Mesothelial cell of epicardium (in vitro differentiated cells): Measurements from ENCODE around the gene TCEAL4. TPM values are rescaled to one million over a fixed set of nuclear protein-coding genes. Genes with fewer than 3 reads are reported as not detected.

Experiments used
- DNase-seq, 2 experiments: peaks; one replicate each; pipeline ENCODE4 v3.0.0; 2021; ENCODE audit warnings: low spot score in 2 of 2; ENCODE audit not compliant: unreplicated experiment in 2 of 2
- H3K27ac Mint-ChIP-seq: 2 replicates; pipeline ENCODE4 v1.8.0; 2021; ENCODE audit warnings: mixed read lengths
- H3K27me3 Mint-ChIP-seq: 2 replicates; pipeline ENCODE4 v1.8.0; 2021; ENCODE audit warnings: low read depth, mixed read lengths
- H3K36me3 Mint-ChIP-seq: 2 replicates; pipeline ENCODE4 v1.8.0; 2021; ENCODE audit warnings: mixed read lengths
- H3K4me1 Mint-ChIP-seq: 2 replicates; pipeline ENCODE4 v1.8.0; 2021; ENCODE audit warnings: mixed read lengths
- H3K4me3 Mint-ChIP-seq: 2 replicates; pipeline ENCODE4 v1.8.0; 2021; ENCODE audit warnings: mild to moderate bottlenecking, moderate library complexity, mixed read lengths
- H3K9me3 Mint-ChIP-seq: 2 replicates; pipeline ENCODE4 v1.8.0; 2021; ENCODE audit warnings: mixed read lengths
- CTCF ChIP-seq: fragments of 200-600 bp; sonication (generic); IDR thresholded peaks from one replicate; pipeline ENCODE4 v1.5.0; 2021; ENCODE audit warnings: antibody characterized with exemption; ENCODE audit not compliant: unreplicated experiment
- total RNA-seq: library from RNA; stranded (reverse); gene quantifications from 3 replicates; pipeline ENCODE4 v1.2.1, GENCODE V29; 2021

TCEAL4 gene
- total RNA-seq, 1 donor from 2014 or later: 59.8 TPM

DNA sequence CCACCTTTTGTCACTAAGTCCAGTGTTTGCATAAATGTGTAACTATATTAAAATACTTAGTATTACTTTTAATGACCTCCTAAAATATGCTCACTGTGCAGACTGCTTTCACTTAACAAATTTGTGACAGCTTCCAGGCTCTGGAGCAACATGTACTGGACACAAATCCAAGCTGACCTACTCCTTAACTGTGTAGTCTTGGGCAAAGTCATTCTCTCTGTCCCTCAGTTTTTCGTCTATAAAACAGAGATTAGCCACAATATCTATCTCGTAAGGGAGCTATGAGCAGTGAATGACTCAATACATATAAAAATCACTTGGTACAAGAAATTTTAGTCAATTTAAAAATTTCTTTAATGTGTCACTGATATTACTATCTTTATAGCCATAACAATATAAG is 45.6 kb upstream of the TCEAL4 start:
- H3K9me3 Mint-ChIP-seq: no peaks in the 10 kb centered on the region
- no peak for TF ChIP-seq CTCF
- H3K27ac Mint-ChIP-seq: no peak overlapping the region
- no peak overlapping the region for H3K4me3 Mint-ChIP-seq
- H3K27me3 Mint-ChIP-seq: no peaks in the 10 kb centered on the region
- H3K4me1 Mint-ChIP-seq: peaks cover 6% of the 10 kb centered on the region
- no peak for DNase-seq
- H3K36me3 Mint-ChIP-seq: no peaks in the 10 kb centered on the region

DNA sequence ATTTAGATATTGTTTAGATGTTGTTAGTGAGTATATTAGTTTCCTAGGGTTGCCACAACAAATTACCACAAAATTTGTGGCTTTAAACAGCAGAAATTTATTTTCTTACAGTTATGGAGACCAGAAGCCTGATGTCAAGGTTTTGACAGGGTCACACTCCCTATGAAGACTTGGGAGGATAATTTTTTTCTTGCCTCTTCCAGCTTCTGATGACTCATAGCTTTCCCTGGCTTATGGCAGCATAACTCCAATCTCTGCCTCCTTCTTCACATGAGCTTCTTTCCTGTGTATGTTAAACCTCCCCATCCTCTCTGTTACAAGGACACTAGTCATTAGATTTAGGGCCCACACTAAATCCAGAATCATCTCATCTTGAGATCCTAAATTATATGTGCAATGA is 45.2 kb upstream of the TCEAL4 start:
- Mint-ChIP-seq H3K4me3 (no peak overlapping the region), H3K27ac (no peak overlapping the region), H3K27me3 (no peaks in the 10 kb centered on the region), H3K36me3 (no peaks in the 10 kb centered on the region), H3K4me1 (peaks cover 6% of the 10 kb centered on the region), H3K9me3 (peaks cover under 1% of the 10 kb centered on the region)
- no peak for TF ChIP-seq CTCF
- no peak for DNase-seq

GRCh38 chrX:103549916-103550315 is 35.4 kb upstream of the TCEAL4 start:
- Mint-ChIP-seq H3K4me1 (peaks cover 5% of the 10 kb centered on the region), H3K36me3 (peaks cover 7% of the 10 kb centered on the region), H3K4me3 (no peak overlapping the region), H3K27ac (no peak overlapping the region), H3K27me3 (no peaks in the 10 kb centered on the region), H3K9me3 (peaks cover 29% of the 10 kb centered on the region)
- no peak for TF ChIP-seq CTCF
- DNase-seq: no peak

DNA sequence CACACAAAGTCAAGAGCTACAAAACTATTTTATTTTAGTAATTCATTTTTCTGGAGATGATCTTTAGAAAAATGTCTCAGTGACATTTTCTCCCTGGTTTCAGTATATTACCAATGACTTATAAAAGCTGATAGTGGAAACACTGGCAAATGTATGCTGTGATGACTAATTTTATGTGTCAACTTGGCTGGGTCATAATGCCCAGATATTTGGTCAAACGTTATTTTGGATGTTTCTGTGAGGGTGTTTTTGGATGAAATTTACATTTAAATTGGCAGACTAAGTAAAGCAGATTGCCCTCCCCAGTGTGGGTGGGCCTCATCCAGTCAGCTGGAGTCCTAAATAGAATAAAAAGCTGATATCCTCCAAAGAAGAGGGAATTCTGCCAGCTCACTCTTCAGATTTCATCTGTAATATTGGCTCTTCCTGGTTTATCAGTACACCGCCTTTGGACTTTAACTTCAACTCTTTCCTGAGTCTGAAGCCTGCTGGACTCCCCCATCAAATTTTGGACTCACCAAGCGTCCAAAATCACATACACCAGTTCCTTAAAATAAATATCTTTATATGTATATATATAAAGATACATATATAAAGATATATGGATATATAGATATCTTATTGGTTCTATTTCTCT is 34.8 kb upstream of the TCEAL4 start:
- H3K27me3 Mint-ChIP-seq: no peaks in the 10 kb centered on the region
- TF ChIP-seq CTCF: no peak
- H3K4me1 Mint-ChIP-seq: peaks cover 5% of the 10 kb centered on the region
- H3K9me3 Mint-ChIP-seq: peaks cover 25% of the 10 kb centered on the region
- no peak for DNase-seq
- peaks cover 7% of the 10 kb centered on the region for H3K36me3 Mint-ChIP-seq
- H3K4me3 Mint-ChIP-seq: no peak overlapping the region
- H3K27ac Mint-ChIP-seq: no peak overlapping the region

- DNase-seq: no peak
- Mint-ChIP-seq H3K27ac (no peak overlapping the region), H3K9me3 (peaks cover 14% of the 10 kb centered on the region), H3K4me3 (no peak overlapping the region), H3K36me3 (peaks cover 4% of the 10 kb centered on the region), H3K27me3 (no peaks in the 10 kb centered on the region), H3K4me1 (peaks cover 5% of the 10 kb centered on the region)
- no peak for TF ChIP-seq CTCF
These were observed 33.1 kb upstream of the TCEAL4 start for GRCh38 chrX:103552236-103552635.
